ENCODE results near the gene XBP1.

GRCh38 chr22:28815111-28815510, 14.7 kb upstream of the XBP1 start:
- TF ChIP-seq POLR2AphosphoS5 (IDR thresholded peaks at IDR 0.05; ENCODE audit: borderline replicate concordance, low read depth, low read length) (no peak), FOXP2 (optimal IDR thresholded peaks at IDR 0.05; ENCODE audit: control extremely low read depth, extremely low read length, insufficient read depth) (no peak), EZH2 (IDR thresholded peaks at IDR 0.05) (no peak)
